Gastrocnemius medialis (tissue), 4 donors: ENCODE data around the gene SLC35B1.

ENCODE experiments used
- POLR2A ChIP-seq, 2 donors: fragments of 450-650 bp; IDR thresholded peaks; one replicate each; pipeline ENCODE4 v1.6.1; 2017; ENCODE audit warnings: antibody characterized with exemption in 2 of 2, mild to moderate bottlenecking in 2 of 2, moderate library complexity in 2 of 2
- TF ChIP-seq, protein P1 (sequence below), 5 experiments: fragments of 450-650 bp in 3 of 5; fragments of 200-600 bp in 2 of 5; sonication (generic) in 2 of 5; IDR thresholded peaks in 4 of 5; conservative IDR thresholded peaks in 1 of 5; 1 replicate in 4 of 5; 2 replicates in 1 of 5; pipeline ENCODE4 v1.5.1; 2016 to 2019; ENCODE audit warnings: antibody characterized with exemption in 5 of 5, mild to moderate bottlenecking in 3 of 5, moderate library complexity in 3 of 5

DNA sequence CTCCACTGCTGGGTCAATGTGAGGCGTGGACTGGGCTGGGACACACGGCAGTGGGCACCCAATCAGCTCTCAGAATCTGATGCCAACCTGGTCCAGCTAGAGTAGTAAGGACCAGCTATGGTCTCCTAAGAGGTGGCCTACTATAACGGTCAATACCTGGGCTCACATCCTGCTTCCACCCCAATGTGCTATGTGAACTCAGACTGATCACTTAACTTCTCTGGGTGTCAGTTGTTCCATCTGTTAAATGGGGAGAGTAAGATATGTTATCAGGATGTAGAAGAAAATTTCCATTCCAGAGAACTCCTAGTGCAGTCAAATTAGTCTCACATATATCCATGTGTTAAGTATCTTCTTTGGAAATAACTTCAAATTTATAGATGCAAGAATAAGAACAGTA is 42.0 kb upstream of the SLC35B1 start:
- TF ChIP-seq, protein P1, sequence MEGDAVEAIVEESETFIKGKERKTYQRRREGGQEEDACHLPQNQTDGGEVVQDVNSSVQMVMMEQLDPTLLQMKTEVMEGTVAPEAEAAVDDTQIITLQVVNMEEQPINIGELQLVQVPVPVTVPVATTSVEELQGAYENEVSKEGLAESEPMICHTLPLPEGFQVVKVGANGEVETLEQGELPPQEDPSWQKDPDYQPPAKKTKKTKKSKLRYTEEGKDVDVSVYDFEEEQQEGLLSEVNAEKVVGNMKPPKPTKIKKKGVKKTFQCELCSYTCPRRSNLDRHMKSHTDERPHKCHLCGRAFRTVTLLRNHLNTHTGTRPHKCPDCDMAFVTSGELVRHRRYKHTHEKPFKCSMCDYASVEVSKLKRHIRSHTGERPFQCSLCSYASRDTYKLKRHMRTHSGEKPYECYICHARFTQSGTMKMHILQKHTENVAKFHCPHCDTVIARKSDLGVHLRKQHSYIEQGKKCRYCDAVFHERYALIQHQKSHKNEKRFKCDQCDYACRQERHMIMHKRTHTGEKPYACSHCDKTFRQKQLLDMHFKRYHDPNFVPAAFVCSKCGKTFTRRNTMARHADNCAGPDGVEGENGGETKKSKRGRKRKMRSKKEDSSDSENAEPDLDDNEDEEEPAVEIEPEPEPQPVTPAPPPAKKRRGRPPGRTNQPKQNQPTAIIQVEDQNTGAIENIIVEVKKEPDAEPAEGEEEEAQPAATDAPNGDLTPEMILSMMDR (IDR thresholded peaks at IDR 0.05 in 4 of 5, conservative IDR thresholded peaks at IDR 0.05 in 1 of 5), result no peak
- TF ChIP-seq POLR2A (IDR thresholded peaks at IDR 0.05), result no peak
